Head of caudate nucleus (tissue), 42 donors: ENCODE measurements around the gene TREX2.

Source experiments
- DNase-seq, 42 donors: peaks; one replicate each; pipeline versions ENCODE4 v3.0.0 to v3.0.0-alpha.2; 2020 to 2021; ENCODE audit warnings: mixed read lengths in 7 of 42
- intact Hi-C: fragments of 100-400 bp; cut with DNase I; formaldehyde crosslinking; loops from one replicate; pipeline ENCODE4 v1.15.0; 2022

Gene TREX2

DNA sequence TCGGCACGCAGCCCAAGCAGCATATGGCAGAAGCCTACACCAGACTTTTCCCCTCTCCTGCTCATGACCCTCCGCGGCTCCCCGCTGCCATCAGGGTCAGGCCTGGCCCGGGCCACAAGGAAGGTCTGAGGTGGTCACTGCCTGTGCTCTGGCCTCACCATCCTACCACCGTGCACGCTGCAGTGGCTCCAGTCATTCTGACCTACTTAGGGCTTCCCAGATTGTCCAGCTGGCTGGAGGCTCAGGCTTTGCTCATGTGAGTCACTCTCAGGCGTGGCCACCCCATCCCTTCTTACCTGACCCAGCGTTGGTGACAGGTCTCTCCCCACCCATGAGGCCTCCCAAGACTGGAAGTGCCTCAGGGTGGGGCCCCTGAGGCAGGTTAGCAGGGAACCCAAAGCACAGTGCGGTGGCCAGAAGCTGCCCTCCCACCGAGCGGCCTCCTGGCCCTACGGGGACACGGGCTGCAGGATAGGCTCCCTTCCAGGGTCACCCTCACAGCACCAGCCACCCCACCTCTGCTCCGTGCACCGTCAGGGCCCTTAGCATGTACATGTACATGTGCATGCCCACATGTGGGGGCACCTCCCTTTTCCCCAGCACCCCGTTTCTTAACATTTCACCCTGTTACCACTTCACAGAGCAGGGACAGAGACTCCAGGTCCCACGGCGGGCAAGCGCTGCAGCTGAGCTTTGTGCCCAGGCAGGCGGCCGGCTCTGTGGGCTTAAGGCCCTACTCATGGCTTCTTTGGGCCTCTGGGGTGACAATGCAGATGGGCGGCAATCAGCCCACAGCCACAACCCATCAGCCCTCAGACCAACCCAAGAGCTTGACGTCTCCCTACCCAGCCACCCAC is 2.2 kb downstream of the TREX2 start:
- intact Hi-C loops = no loop called here
- no peak for DNase-seq

GRCh38 chrX:153442463-153442862 is 3.4 kb downstream of the TREX2 start:
- intact Hi-C loops = no loop called here
- DNase-seq = peak in 1 of 42 donors; percentile 13

DNA sequence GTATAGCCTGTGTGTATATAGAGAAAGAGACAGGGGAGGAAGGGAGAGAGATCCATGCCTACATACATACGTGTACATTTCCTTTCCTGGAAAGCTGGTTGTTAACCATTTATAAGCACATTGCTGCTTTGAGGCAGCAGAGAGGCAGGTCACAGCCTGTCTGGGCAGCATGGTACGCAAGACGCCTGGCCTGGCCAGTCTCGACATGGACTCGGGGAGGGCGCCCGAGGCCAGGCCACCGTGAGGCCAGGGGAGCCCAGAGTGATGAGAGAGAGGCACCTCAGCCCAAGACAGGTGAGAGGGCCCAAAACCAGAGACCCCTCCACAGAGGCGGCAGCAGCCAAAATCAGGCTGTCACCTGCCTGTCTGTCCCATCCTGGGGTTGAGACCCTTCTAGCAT is 3.9 kb downstream of the TREX2 start:
- intact Hi-C loops = no loop called here
- DNase-seq = no peak

DNA sequence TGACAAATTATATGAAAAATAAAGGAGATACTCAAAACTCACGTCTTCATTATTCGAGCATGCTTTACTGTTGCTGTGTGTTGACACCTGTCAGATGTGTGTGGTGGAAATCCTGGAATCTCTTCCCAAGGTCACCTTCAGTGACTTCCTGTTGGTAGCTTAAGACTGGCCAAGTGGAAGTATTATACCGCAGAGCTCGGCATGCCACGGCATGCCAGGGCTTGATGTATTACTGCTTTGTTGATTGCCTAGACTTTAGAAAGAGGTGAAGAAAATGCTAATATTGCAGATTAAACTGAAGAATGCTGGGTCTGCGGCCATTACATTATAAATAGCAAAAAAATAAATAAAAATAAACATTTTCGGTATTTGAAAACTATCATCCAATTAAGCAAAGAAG is 4.6 kb downstream of the TREX2 start:
- intact Hi-C loops = no loop called here
- DNase-seq = no peak

- DNase-seq = peak in 1 of 42 donors; percentile 12
- intact Hi-C loops = no loop called here
Measured at GRCh38 chrX:153440556-153441135, 5.2 kb downstream of the TREX2 start.

GRCh38 chrX:153439977-153440376 is 5.9 kb downstream of the TREX2 start:
- DNase-seq = no peak
- intact Hi-C loops = no loop called here

DNA sequence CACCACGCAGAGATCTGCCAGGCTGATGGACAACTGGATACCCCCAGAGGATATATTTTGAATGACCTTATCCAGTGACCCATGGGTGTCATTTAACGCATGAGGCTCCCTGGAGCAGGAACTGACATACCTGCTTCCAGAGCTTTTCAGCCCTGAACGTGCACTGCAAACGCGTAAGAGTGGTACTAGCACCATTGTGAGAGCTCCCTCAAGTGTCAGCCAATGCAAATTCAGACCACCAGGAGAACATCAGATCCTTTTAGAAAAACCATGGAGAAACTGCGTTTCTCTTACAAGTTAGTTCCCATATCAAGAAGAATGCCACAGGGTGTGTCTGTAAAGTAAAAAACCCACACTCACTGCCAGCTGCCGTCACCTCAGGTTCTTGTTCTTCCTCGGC is 7.3 kb downstream of the TREX2 start:
- peak in 23 of 42 donors; percentile 6 to 66 (median 37) for DNase-seq
- intact Hi-C loops = no loop called here

DNA sequence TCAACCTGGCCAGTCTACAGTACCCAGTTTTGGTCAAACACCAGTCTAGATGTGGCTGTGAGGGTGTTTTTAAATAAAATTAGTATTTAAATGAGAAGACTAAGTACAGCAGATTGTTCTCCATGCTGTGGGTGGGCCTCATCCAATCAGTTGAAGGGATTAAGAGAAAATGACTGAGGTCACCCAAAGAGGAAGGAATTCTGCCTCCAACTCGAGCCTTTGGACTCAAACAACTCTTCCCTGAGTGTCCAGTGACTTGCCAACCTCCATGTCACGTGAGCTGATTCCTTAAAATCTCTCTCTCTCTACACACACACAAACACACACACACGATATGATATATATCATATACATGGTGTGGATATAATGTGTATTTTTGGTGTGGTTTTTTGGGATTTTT is 10.0 kb downstream of the TREX2 start:
- no peak for DNase-seq
- intact Hi-C loops = no loop called here

DNA sequence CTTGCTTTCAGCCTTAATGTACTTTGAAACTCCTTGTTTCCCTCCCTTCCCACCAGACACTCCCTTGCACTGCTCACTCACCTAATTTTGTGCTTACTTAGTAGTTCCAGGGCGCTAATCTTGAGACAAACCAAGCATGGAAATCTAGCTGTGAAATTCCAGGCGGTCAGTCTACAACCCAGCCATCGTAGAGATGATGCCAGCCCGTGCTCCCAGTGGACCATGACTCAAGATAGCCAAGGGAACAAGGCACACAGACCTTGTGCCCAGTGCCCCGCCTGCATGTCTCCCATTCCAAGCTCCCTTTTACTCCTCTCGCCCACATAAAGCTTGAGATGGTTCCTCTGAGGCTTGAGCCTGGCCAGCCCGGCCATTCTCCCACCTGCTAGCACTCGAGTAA is 11.1 kb downstream of the TREX2 start:
- intact Hi-C loops = no loop called here
- no peak for DNase-seq

- DNase-seq = no peak
- intact Hi-C loops = no loop called here
Measured at GRCh38 chrX:153433781-153434285, 12.0 kb downstream of the TREX2 start.

DNA sequence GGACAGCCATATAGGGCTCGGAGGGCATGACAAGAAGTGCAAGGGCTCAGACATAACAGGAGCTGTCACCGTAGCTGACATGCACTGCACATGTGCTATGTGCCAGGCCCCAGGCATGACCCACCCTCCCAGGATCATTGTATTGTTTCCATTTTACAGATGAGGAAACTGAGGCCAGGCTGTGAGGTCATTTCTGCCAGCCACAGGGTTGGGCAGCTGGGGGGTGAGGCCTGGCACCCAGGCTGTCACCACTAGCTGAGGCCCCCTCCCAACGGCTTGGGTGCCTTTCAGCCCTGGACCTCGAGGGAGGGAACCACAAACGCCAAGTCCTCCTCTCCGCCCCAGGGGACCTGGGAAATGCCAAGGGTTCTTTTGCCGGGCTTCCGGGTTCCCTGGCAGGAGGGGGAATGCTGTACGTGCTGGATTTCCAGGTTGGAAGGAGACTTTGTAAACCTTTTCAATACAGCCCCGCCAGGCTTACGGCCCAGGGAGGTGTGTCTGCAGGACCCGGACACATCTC is 12.6 kb downstream of the TREX2 start:
- no peak for DNase-seq
- intact Hi-C loops = no loop called here

DNA sequence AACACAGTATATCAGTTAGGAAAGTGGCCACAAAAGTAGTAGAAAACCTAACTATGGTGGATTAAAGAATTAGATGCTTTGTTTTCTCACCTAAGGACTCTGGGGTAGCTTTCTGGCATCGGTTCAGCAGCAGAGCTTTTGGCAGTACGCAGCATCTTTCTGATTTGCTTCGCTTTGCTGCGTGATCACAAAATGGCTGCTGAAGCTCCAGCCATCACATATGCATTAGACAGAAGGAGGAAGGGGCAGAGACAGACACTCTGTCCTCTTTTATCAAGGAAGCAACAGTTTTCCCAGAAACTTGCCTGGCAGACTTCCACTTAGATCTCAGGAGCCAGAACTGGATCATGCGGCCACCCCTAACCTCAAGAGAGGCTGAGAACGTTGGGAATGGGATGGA is 15.1 kb downstream of the TREX2 start:
- no peak for DNase-seq

DNA sequence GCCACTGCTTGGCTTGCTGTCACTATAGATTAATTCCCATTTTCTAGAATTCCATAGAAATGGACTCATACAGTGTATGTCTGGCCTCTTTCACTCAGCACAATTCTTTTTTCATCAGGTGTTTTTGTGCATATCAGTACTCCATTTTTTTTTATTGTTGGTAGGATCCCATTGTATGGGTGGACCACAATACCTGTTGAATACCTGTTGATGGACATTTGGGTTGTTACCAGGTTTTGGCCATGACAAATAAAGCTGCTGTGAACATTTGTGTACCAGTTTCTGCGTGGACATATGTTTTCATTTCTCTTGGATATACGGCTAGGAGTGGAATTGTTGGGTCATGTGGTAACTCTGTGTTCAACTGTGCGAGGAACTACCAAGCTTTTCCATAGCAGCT is 19.7 kb downstream of the TREX2 start:
- intact Hi-C loops = no loop called here

More for the DNA sequence above, 15.1 kb downstream of the TREX2 start:
- intact Hi-C loops = no loop called here

GRCh38 chrX:153423652-153424051 is 22.2 kb downstream of the TREX2 start:
- peak in 7 of 42 donors; percentile 14 to 50 (median 29) for DNase-seq

More for the DNA sequence above, 19.7 kb downstream of the TREX2 start:
- DNase-seq = no peak

DNA sequence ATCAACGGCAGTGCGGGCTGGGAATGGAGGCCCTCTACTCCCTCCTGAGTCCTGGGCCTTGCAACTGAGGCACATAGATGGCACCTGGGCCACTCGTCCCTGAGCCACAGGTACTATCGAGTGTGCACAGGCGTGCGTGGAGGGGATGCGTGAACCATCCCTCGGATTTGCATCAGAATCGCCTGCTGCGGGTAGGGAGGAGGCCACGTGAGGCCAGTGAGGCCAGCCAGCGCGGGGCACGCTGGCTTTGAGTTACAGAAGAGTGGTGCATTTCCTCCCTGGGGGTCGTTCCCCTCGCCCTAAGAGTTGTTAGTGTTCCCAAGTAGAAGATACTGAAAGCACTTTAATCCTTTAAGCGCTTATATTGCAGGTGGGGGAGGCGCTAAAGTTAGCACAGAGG is 24.0 kb downstream of the TREX2 start:
- intact Hi-C loops = no loop called here
- no peak for DNase-seq

More at GRCh38 chrX:153423652-153424051, 22.2 kb downstream of the TREX2 start:
- intact Hi-C loops = no loop called here

DNA sequence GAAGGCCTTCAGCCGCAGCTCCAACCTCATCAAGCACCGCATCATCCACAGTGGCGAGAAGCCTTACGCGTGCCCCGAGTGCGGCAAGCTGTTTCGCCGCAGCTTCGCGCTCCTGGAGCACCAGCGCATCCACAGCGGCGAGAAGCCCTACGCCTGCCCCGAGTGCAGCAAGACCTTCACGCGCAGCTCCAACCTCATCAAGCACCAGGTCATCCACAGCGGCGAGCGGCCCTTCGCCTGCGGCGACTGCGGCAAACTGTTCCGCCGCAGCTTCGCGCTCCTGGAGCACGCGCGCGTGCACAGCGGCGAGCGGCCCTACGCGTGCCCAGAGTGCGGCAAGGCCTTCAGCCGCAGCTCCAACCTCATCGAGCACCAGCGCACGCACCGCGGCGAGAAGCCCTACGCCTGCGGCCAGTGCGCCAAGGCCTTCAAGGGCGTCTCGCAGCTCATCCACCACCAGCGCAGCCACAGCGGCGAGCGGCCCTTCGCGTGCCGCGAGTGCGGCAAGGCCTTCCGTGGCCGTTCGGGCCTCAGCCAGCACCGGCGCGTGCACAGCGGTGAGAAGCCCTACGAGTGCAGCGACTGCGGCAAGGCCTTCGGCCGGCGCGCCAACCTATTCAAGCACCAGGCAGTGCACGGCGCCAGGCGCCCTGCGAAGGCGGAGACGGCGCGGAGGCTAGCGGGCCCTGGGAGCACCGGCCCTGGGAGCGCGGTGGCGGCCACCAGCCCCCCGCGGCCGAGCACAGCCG is 24.8 kb downstream of the TREX2 start:
- no peak for DNase-seq
- intact Hi-C loops = no loop called here

GRCh38 chrX:153417637-153418036 is 28.2 kb downstream of the TREX2 start:
- intact Hi-C loops = no loop called here
- no peak for DNase-seq

- DNase-seq = no peak
- intact Hi-C loops = no loop called here
Measured at GRCh38 chrX:153416781-153417450, 28.9 kb downstream of the TREX2 start.

DNA sequence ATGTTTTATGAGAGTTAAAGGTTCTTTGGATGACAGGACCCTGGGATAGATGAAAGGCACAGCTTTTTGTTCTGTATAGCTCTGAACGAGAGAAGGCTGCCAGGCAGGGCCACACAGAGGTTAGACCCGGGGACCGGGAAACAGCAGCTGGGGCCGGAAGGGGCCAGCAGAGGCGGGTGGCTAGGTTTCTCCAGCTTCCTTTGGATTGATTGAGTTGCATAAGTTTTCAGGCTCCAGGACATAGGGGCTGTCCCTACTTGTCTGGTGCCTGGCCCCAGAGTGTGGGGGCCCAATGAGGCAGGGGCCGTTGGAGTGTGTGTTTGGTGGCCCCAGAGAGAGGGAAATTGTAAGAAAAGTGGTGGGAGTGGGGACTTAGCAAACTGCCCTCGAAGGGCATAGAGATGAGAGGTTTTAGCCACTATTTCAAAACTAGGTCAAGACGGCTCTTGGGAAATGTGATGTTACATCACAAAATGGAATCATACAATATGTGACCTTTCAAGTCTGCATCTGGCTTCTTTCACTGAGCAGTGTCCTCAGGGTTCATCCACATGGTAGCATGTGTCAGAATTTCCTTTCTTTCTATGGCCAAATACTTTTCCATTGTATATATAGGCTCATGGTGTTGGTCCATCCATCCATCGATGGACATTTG is 30.9 kb downstream of the TREX2 start:
- DNase-seq = peak in 1 of 42 donors; percentile 16
- intact Hi-C loops = no loop called here
